HCT116 (cell line): ENCODE measurements around the gene FGF18.

Source experiments
- CBX3 ChIP-seq: IDR thresholded peaks from 2 replicates; pipeline ENCODE4 v1.6.1; 2012; ENCODE audit warnings: low read depth
- EGR1 ChIP-seq: IDR thresholded peaks from 2 replicates; pipeline ENCODE4 v1.6.1; 2012; ENCODE audit warnings: low read depth
- EZH2 ChIP-seq: fragments of 200-600 bp; sonication (generic); IDR thresholded peaks from 2 replicates; pipeline ENCODE4 v1.6.1; 2017; ENCODE audit warnings: antibody characterized with exemption, mixed run types
- FOSL1 ChIP-seq: IDR thresholded peaks from 2 replicates; pipeline ENCODE4 v1.6.1; 2012; ENCODE audit warnings: low read depth
- POLR2A ChIP-seq: IDR thresholded peaks from 2 replicates; pipeline ENCODE4 v1.7.0; 2011; ENCODE audit warnings: borderline replicate concordance; ENCODE audit not compliant: insufficient read depth, insufficient read length; ENCODE audit errors: extremely low read depth
- POLR2AphosphoS5 ChIP-seq: IDR thresholded peaks from 2 replicates; pipeline ENCODE4 v1.6.1; 2011; ENCODE audit warnings: mild to moderate bottlenecking, low read depth, low read length, moderate library complexity
- RAD21 ChIP-seq: IDR thresholded peaks from 2 replicates; pipeline ENCODE4 v1.6.1; 2012; ENCODE audit warnings: low read depth, mild to moderate bottlenecking
- SIN3A ChIP-seq: IDR thresholded peaks from 2 replicates; pipeline ENCODE4 v1.6.1; 2012; ENCODE audit warnings: low read depth
- YY1 ChIP-seq: IDR thresholded peaks from 2 replicates; pipeline ENCODE4 v1.6.1; 2011; ENCODE audit warnings: low read length, low read depth, moderate library complexity, mild to moderate bottlenecking; ENCODE audit not compliant: insufficient replicate concordance; ENCODE audit errors: extremely low read depth
- ZNF274 ChIP-seq: fragments of 200-500 bp; sonication (Bioruptor generic); IDR thresholded peaks from 2 replicates; pipeline ENCODE4 v1.6.1; 2014; ENCODE audit warnings: mild to moderate bottlenecking, low read depth, low read length, inconsistent platforms
- TF ChIP-seq, protein P1 (sequence below), 3 experiments: fragments of 200-600 bp in 1 of 3; sonication (generic) in 1 of 3; IDR thresholded peaks in 2 of 3; conservative IDR thresholded peaks in 1 of 3; 2 replicates each; pipeline ENCODE4 v1.5.1; 2012 to 2017; ENCODE audit warnings: low read depth in 2 of 3, low read length in 2 of 3, antibody characterized with exemption in 1 of 3, borderline replicate concordance in 1 of 3, control low read depth in 1 of 3, mild to moderate bottlenecking in 1 of 3, mixed read lengths in 1 of 3, mixed run types in 1 of 3, moderate library complexity in 1 of 3; ENCODE audit not compliant: insufficient read depth in 1 of 3
- TF ChIP-seq, protein P2 (sequence below): IDR thresholded peaks from 2 replicates; pipeline ENCODE4 v1.6.1; 2012
- TF ChIP-seq, protein P3 (sequence below): IDR thresholded peaks from 2 replicates; pipeline ENCODE4 v1.6.1; 2011; ENCODE audit warnings: mild to moderate bottlenecking, low read length, moderate library complexity; ENCODE audit not compliant: insufficient replicate concordance; ENCODE audit errors: extremely low read depth
- TF ChIP-seq, protein P4 (sequence below): IDR thresholded peaks from 2 replicates; pipeline ENCODE4 v1.6.1; 2012

DNA sequence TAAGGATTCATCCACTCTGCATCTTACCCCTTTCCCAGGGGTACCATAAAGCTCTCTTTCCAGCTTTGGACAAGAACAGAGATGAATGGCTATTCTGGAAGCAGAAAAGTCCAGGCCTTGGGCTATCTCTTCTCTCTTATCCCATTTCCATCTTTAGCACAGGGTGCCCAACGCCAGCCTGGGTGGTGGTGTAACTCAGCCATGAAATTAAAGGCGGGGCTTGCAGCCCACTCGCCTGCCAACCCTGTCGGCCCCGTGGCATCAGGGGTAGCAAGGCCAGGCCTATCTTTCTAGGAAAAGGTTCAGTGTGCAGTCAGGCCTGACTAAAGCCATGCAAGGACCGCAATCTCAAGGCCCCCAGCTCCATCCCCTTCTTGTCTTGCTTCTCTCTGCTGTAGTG is 78.7 kb downstream of the FGF18 start:
- TF ChIP-seq, protein P1, sequence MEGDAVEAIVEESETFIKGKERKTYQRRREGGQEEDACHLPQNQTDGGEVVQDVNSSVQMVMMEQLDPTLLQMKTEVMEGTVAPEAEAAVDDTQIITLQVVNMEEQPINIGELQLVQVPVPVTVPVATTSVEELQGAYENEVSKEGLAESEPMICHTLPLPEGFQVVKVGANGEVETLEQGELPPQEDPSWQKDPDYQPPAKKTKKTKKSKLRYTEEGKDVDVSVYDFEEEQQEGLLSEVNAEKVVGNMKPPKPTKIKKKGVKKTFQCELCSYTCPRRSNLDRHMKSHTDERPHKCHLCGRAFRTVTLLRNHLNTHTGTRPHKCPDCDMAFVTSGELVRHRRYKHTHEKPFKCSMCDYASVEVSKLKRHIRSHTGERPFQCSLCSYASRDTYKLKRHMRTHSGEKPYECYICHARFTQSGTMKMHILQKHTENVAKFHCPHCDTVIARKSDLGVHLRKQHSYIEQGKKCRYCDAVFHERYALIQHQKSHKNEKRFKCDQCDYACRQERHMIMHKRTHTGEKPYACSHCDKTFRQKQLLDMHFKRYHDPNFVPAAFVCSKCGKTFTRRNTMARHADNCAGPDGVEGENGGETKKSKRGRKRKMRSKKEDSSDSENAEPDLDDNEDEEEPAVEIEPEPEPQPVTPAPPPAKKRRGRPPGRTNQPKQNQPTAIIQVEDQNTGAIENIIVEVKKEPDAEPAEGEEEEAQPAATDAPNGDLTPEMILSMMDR (IDR thresholded peaks at IDR 0.05 in 2 of 3, conservative IDR thresholded peaks at IDR 0.05 in 1 of 3; ENCODE audit: borderline replicate concordance in 1 of 3, insufficient read depth in 1 of 3, low read depth in 2 of 3, low read length in 2 of 3), result no peak
- no peak for TF ChIP-seq ZNF274
- TF ChIP-seq CBX3, result no peak
- TF ChIP-seq EGR1, result no peak
- no peak for TF ChIP-seq EZH2
- TF ChIP-seq POLR2A, result no peak
- TF ChIP-seq, protein P2, sequence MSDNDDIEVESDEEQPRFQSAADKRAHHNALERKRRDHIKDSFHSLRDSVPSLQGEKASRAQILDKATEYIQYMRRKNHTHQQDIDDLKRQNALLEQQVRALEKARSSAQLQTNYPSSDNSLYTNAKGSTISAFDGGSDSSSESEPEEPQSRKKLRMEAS, result no peak
- no peak for TF ChIP-seq POLR2AphosphoS5
- TF ChIP-seq RAD21, result no peak
- no peak for TF ChIP-seq SIN3A
- TF ChIP-seq, protein P3, sequence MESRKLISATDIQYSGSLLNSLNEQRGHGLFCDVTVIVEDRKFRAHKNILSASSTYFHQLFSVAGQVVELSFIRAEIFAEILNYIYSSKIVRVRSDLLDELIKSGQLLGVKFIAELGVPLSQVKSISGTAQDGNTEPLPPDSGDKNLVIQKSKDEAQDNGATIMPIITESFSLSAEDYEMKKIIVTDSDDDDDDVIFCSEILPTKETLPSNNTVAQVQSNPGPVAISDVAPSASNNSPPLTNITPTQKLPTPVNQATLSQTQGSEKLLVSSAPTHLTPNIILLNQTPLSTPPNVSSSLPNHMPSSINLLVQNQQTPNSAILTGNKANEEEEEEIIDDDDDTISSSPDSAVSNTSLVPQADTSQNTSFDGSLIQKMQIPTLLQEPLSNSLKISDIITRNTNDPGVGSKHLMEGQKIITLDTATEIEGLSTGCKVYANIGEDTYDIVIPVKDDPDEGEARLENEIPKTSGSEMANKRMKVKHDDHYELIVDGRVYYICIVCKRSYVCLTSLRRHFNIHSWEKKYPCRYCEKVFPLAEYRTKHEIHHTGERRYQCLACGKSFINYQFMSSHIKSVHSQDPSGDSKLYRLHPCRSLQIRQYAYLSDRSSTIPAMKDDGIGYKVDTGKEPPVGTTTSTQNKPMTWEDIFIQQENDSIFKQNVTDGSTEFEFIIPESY, result no peak
- TF ChIP-seq, protein P4, sequence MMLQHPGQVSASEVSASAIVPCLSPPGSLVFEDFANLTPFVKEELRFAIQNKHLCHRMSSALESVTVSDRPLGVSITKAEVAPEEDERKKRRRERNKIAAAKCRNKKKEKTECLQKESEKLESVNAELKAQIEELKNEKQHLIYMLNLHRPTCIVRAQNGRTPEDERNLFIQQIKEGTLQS, result no peak
- no peak for TF ChIP-seq YY1
- no peak for TF ChIP-seq FOSL1
